NCI-H2171 (cell line): ENCODE measurements around the gene SLC12A3.
"Not testable (repeated sequence)": the region's sequence is repeated elsewhere in the genome, so short reads cannot be mapped to it uniquely, and the experiment has no call there.

Experiments
- DNase-seq: peaks from one replicate; lab custom pipeline; 2025; lab: John Stamatoyannopoulos, UW

SLC12A3 gene

DNA sequence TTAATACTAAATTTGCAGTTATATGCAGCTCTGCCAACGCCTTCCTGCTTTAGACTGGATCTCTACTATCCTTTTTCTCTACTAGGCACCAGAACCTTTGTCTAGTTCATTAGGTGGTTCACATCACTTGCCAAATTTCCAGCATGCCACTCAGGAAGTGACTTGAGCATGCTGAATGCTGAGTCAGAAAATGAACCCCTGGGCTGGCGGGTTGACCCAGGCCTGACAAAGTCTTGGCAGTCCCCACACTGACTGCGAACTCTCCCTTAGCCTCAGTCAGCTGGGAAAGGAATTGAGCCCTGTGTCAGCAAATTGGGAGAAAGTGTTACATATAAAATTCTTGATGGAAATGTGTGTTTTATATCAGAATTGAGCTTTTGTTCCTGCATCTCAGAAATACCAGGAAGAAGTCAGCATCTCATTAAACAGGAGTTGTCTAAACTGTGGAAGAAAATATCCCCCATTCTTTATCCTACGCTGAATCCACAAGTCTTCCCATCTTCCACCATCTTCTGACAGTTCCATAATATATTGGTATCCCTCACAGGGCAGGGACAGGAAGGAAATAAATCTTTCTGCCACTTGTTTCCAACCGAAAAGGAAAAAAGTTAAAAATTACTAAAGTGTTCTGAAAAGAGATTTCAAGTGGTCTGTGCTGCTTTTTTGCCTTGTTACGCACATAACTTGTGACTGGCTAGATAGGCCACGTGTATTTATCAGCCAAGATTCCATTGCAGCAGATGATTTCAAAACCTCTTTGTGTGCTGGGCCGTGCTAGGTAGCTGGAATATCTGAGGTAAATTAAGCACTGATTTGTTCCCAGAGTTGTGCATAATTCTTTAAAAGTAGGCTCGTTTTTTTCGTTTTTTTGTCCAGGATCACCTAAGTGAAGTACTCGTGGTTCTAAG, 16.7 kb upstream of the SLC12A3 start:
- no peak for DNase-seq

DNA sequence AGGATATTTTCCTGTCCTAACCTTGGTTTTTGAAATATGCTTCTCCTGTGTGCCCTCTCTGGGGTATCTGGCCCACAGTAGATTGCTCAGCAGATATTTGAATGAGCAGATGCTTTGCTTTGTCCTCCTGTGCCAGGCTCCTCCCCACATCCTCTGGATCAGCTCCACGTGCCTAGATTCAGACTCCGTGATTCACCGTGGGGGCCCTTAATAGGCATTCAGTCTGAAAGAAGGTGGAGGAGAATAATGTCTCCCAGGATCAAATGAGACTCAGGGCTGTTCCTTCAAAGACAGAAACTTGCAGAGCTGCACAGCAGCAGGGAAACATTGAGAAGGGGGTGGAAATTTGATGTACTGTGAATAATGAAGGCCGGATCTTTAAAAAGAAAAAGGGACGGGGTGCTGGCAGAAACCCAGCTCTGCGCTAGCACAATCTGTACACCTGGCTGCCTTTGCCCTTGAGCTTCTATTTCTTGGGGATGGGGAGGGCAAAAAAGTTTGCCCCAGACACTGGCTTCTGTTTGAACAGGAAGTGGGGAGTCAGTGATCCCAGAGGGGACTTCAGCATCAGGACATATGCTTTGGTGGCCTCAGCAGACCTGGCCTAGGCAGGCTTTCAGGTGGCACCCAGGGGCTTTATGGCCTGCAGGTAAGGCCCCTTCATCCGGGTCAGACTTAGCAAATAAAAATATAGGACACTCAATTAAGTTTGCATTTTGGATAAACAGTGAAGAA, 15.9 kb upstream of the SLC12A3 start:
- peak; percentile 74 for DNase-seq

DNA sequence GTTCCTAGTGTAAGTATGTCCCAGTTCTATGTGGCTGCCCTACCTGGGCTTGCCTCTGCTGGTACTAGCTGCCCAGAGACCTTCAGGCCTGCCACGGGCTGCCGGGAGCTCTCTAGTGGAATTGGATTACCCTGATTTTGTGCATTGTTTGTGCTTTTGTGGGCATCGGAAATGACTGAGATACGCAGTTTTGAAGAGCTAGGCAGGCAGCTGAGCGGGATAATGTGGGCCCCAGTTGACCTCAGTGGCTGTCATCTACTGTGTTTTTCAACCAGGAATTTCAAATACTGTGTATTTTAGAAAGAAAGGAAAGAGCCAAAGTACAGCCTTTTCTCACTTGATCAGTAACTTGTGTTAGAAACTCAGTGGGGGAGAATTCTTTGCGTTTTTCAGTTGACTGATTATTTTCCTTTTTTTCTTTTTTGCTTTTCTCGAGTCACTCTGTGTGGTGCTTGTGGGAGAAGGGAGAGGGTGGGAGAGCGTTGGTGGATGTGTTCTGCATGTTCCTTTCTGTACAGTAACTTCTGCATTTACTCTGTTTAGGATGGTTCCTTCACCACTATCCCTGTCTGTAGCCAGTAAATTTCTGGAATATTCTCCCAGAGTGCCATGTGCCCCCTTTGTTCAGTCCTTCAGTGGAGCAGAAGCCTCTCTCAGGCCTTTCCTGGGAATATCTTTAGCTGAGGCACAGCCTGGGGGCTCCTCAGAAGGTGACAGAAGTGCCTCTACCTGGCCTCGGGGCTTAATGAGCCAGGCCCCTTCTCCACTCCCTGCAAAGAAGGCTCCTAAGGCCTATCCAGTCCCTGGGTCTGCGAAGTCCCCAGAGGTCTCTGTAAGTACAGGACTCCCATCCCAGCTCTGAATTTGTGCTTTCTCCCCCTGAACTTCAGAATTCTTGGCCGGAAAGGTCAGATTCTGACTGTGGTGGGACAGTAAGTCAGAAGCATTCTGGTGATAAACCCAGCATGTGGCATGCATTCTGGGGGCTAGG, 15.0 kb upstream of the SLC12A3 start:
- no peak for DNase-seq

DNA sequence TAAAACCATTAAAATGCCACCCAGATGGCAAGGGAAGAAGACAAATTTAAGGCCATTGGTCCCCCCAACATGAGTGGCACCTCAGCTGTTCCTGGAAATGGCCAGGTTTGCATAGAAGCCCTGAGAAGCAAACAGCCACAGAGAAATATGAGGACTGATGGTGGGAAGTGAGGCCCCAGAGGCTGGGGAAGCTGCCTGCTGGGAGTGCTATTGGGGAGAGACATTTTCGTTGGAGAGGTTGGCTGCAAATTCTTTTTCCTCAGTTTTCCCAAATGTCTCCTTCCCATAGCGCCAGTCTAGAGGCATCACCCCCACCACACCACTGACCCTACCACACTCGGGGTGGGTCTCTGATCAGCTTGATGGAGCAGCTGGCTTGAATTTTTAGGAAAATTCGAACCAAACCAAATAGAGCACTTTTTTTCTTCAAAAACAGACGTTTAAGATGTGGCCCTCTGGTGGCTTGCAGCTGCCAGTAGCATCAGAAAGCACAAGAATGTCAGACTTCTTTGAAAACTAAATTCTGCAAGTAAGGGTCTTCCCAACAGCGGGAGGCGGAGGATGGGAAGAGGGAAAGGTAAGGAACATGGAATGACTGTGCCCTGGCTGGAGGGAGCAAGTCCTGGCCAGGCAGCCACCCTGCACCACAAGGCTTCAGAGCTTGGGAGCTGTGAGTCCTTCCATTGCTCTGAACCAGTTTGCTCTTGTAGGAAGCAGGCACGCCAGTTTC, 13.2 kb upstream of the SLC12A3 start:
- no peak for DNase-seq

DNA sequence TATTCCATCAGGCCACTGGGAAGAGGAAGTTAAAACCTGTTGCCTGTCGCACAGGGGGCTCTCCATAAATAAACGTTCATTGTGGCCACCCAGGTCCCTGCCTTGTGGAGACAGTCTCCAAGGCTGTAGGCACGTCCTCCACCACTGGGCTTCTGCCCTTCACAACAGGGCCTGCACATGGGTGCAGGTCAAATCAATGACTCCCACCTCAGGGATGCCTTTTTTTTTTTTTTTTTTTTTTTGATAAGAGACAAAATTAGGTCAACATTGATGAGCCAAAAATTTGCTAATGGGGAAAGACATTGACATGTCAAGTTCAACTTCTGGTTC, 12.6 kb upstream of the SLC12A3 start:
- DNase-seq: no peak

DNA sequence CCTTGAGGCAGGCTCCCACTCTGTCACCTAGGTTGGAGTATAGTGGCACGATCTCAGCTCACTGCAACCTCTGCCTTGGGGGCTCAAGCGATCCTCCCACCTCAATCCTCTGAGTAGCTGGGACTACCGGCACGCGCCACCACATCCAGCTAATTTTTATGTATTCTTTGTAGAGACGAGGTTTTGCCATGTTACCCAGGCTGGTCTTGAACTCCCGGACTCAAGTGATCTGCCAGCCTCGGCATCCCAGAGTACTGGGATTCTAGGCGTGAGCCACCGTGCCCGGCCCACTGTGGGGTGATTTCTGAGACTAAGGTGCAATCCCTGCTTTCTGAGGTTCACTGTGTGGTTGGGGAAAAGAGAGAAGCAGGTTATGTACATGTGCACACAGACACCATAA, 12.0 kb upstream of the SLC12A3 start:
- no peak for DNase-seq

DNA sequence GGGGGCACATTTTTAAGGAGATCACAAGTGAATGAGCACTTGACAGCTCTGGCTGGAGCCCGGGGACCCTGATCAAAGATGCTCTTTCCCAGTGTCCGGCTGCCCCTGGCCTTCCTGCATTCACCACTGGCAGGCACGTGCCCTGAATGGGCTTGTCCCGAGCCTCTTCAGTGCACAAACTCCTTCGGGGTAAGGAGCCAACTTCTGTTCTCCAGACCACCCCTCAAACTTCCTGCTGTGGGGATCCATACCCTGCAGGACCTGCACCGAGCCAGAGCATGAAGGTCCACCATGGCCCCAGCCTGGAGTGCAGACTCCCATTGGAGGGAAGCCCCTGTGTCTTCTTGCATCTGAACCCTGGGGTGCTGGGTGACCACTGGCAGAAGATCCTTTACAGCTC, 9.8 kb upstream of the SLC12A3 start:
- DNase-seq: no peak

DNA sequence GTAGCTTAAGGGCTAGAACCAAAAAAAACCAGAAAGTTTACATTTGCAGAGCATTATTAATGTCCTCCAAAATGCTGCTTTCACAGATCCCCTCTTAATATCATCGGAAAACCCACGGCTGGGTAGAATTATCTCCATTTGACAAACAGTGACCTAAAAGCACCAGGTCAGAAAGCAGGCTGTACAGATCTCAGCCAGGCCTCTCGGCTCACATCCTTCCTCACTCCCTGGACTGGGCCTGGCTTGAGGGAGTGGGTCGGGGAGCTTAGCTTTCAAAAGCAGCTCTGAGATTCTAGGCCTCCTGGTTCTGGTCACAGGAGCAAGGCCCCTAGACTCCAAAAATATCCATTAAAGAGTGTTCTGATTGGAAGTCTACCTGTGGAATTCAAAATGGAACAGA, 9.1 kb upstream of the SLC12A3 start:
- no peak for DNase-seq

DNA sequence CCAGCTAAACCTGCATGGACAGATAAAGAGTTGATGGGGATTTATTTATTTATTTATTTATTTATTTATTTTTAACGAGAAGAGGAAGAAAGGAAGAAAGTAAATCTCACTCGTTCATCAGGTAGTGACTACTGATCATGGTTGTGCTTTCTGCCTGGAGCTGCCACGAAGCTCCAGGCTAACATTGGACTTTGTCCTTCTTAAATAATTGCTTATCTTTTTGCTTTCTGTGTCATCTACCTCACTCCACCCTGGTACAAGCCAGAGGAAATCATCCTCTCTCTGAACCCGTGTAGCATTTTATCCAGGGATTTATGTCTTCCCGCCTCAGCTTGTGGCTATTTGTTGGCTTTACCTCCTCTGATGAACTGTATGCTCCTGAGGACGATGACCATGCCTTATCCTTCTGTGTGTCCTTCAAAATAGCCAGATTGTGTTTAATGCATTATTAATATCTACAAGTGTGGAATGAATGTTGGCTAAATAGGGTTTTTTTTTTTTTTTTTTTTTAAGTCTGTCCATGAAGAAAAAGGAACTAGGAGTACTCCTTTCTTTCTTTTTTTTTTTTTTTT, 8.0 kb upstream of the SLC12A3 start:
- DNase-seq: no peak

DNA sequence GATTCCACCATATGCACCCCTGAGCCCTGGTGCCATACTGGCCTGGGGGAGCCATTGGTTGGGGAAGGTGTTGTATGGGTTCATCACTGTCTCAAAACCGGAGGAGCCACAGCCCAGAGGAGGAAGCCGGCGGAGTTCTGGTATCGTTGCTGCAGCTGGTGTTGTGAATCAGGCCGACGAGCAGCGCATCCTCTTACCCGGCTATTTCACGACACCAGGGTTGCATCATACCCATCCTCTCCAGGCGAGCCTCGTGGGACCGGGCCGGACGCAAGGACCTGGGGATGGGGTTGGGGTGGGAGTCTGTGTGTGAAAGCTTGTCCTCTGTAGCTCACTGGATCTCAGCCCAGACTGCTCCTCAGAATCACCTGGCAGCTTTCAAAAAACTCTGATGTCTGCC, 6.6 kb upstream of the SLC12A3 start:
- DNase-seq: no peak

DNA sequence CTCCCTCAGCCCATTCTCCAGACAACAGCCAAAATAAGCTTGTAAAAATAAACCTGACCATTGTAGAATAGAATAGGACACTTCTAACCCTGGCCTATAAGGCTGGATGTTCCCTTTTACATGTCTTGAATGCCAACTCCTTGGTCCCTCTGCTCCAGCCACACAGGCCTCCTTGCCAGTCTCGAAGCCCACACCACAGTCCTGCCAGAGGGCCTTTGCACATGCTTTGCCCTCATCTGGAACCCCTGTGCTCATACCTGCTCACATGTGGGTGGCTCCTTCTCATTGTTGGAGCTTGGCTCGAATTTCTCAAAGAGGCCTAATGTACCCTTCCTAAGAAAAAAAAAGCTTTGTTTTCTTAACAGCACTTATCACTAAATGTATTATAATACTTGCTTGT, 5.4 kb upstream of the SLC12A3 start:
- no peak for DNase-seq

DNA sequence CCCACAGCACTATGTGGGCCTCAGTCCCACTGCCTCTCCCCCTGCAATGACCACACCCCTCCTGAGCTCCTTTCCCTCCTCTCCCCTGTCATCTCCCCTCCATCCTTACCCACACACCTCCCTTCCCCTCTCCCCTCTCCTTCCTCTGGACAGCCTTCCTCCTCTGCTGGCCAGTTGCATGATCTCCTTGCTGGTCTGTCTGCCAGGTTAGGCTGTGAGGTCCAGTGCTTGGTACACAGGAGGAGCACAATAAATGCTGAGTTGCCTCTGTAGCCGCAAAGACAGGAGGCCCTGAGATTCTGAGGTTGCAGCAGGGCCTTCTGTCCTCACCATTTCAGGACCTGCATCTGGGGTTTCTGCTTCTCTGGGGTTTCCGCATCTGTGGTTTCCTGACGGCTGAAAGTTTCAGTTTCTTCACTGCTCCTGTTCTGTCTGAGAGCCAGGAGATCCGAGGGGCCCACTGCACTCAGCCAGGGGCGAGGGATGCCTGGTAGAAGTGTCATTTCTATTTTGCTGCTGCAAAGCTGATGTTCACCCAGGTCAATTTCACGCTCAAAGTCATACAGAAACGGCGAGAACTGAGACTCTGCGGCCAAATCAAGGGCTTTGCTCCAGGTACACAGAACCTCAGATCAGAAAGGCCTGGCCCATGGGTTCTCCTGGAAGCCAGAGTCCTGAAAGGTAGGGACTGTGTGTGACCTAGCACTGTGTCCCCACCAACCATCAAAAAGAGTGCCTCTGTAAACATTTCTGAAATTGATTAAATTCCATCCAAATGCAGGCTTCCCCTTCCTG, 4.6 kb upstream of the SLC12A3 start:
- no peak for DNase-seq

DNA sequence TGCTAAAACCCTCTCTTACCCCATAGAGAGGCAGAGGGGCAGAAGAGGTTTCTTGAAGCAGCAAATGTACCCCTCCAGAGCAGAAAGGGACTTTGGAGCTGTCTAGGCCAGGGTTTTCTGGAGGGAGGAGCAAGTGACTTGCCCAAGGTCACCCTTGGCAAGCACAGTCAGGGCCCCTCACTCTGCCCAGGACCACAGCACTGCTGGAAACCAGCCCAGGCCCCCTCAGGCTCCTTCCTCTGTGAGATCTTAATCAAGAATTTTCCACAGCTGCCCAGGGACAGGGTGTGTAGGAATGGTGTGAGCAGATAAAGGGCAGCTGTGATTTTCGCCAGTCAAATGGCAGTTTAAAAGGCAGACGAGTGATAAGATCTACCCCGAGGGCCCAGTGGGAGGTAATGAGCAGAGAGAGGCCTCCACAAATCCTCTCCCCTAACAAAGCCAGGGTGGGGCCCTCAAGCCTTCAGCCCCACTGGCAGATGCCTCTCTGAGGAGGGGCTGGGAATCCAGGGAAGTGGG, 3.9 kb upstream of the SLC12A3 start:
- DNase-seq: no peak

DNA sequence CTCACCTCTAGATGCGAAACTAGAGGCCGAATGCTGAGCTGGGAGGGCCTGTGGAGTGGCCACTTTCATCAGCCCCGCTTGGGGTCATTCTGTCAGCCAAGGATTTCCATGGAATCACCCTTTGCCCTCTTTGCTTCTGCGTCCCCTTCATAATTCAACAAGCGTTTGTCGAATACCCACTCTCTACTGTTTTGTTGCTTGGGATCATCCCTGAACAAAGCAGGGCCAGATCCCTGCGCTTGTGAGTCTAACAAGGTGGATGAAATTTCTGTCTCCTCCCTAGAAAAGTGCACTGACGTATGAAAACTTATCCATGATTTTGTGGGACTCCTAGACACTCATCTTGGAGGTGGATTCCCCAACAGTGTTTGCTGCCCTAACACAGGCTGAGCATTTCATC, 3.3 kb upstream of the SLC12A3 start:
- DNase-seq: no peak

DNA sequence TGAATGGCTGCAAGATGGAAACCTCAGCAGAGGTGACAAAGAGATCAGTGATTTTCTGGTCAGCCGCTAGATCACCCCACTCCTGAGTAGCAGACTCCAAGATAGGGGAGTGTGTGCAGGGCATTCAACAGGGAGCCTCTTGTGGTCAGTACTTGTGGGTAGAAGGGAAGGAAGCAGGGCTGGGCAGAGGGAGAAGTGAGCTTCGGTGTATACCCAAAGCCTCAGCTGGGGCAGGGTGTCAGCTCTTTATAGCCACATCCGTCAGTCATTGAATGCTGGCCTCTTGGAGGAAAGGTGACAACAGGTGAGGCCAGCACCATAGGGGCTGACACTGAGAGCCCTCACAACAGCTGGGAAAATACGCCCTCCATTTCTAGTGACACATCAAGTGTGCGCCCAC, 2.2 kb upstream of the SLC12A3 start:
- no peak for DNase-seq

DNA sequence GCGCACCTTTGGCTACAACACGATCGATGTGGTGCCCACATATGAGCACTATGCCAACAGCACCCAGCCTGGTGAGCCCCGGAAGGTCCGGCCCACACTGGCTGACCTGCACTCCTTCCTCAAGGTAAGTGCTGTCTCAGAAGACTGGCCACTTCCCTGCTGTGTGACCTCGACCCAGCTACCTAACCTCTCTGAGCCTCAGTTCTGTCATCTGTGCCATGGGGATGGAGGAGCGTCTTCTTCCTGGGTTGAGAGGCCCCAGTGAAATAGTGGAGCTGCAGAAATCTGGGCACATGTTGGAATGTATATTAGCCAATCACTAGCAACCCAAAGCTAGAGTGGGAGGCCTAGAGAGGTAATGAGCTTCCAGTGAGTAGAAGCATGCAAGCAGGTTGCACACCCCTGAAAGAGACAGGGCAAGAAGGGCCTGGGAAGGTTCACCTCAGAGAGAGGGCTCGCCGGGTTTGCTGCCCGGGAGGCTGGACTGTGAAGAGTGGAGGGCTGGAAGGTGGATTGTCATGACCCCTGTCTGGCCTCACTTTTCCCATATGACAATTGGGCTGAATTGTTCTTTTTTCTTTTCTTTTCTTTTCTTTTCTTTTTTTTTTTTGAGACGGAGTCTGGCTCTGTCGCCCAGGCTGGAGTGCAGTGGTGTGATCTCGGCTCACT, 521 bp downstream of the SLC12A3 start:
- DNase-seq: no peak

DNA sequence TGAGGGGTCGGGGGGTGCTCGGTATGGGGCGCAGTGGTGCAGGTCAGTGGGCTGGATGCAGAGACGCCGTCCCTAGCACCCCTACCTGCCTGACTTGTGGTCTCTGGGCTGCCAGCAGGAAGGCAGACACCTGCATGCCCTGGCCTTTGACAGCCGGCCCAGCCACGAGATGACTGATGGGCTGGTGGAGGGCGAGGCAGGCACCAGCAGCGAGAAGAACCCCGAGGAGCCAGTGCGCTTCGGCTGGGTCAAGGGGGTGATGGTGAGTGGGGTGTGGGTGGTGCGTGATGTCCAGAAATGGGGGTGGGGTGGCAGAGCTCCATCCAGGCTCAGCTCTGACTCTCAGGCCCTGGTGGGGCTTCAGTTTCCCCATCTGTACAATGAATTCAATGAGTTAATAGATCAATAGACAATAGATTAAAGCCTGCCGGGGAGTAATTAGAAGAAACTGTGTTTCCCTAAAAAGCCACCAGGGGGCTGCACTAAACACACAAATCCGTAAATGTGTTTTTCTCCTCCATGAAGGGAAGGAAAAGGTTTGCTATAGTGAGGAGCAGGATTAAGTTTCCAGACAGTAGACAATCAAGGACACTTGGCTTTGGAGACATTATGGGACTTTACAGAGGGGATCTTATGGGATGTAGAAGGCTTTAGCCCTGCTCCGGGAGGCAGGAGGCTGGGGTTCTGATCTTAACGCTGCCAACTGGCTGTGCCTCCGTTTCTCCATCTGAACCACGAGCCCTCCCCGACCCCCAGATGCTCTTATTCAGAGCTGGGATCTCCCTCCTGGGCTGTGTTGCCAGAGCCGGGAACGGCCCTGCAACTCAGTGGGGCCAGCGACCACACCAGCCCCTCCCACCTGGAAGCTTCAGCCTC, 2.2 kb downstream of the SLC12A3 start:
- peak; percentile 54 for DNase-seq

DNA sequence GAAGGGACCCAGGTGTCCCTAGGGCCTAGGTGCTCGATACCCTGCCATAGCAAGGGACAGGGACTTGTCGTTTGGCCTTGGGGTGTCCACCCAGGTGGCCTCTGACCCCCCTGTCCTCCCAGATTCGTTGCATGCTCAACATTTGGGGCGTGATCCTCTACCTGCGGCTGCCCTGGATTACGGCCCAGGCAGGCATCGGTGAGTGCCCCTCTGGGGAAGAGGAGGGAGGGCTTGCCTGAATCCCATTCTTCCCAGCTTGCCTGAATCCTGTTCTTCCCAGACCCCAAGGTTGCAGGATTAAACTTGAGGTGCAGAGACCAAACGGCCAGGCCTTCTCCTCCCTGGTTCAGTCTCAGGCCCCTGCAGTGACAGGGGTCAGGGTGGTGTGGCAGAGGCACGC, 3.2 kb downstream of the SLC12A3 start:
- DNase-seq: no peak

DNA sequence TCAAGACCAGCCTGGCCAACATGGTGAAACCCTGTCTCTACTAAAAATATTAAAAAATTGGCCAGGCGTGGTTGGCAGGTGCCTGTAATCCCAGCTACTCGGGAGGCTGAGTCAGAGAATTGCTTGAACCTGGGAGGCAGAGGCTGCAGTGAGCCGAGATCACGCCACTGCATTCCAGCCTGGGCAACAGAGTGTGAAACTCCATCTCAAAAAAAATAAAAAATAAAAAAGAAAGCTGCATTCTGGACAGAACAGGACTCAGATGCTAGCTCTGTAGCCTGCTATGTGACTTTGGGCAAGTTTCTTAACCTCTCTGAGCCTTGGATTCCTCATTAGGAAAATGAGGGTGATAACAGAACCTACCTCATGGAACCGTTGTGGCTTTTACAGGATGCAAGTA, 3.8 kb downstream of the SLC12A3 start:
- DNase-seq: not testable (repeated sequence)
